NCI-H2196 treated with DMSO at 0.1 percent for 48 hours (cell line): ENCODE measurements around the gene SQOR.
"Not testable (repeated sequence)": the region's sequence is repeated elsewhere in the genome, so short reads cannot be mapped to it uniquely, and the experiment has no call there.

ENCODE experiments used
- DNase-seq: peaks from one replicate; lab custom pipeline; 2025; ENCODE audit not compliant: unreplicated experiment; lab: John Stamatoyannopoulos, UW

The SQOR gene

DNA sequence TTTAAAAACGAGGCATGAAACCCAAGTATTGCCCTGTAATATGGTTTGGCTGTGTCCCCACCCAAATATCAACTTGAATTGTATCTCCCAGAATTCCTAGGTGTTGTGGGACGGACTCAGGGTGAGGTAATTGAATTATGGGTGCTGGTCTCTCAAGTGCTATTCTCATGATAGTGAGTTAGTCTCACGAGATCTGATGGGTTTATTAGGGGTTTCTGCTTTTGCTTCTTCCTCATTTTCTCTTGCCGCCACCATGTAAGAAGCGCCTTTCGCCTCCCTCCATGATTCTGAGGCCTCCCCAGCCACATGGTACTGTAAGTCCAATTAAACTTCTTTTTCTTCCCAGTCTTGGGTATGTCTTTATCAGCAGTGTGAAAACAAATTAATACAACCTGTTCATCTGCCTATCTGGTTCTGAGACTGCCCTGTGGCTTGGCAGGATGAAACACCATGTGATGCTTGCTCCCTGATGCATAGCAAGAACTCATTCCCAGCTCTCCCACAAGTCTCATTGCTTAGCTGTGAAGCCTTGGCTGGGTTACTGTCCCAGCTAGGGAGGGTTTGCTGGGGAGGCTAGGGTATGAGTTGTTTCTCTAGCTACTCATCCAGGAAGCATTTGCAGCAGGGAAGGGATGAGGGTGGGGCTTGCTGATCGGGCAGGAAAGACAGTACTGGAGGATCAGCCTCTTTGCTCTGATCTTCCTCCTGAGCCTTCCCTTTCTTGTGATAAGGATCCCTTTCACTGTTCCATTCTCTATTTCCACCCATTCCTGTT, 3.7 kb upstream of the SQOR start:
- no peak for DNase-seq

DNA sequence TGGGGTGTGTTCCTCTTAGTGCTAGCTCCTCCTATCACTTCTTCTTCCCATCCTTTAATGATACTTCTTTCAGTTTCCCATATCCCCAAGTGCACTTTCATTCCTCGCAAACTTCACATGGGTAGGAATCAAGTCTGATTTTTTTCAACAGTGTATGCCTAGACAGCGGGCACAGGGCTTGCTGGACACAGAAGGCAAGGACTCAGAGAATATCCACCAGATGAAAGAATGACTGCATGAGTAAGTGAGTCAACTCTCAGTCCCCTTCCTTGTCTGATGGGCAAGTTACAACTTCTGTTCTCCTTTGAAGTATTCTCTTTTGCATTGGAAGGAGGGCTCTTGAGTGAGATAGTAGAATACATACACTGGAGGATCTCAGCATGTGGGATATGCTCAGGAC, 3.1 kb upstream of the SQOR start:
- no peak for DNase-seq

DNA sequence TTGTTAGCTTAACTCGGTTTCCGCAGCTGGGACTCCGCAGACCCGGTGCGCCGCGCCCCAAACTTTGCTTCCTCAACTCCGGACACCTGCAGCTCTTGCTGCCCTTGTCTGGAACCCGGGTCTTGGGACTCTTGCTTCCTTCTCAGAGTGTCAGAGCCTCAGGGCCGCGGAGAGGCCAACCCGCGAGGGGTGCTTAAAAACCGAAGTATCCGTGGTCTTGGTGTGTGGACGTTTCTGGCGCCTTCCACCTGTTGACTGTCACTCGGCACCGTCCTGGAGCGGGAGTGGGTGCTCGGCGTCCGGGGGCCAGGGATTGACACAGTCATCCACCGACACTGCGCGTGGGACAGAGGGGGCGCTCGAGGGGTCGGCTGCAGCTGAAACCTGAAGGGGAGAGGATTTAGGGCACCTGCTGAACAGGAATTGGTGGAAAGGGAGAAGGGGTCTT, 386 bp downstream of the SQOR start:
- DNase-seq: no peak

DNA sequence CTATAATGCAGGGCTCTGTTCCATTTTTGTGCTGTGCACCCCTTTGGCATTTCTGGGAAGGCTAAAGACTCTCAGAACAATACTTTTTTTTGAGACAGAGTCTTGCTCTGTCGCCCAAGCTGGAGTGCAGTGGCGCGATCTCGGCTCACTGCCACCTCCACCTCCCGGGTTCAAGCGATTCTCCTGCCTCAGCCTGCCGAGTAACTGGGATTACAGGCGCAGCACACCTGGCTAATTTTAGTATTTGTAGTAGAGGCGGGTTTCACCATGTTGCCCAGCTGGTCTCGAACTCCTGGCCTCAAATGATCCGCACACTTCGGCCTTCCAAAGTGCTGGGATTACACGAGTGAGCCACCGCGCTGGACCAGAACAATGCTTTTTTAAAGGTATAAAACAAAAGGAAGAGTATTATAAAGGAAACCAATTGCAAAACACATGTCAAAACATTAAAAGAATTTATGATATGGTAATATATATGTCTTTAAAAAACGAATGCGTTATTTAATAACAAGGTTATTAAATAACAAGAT, 999 bp downstream of the SQOR start:
- no peak for DNase-seq

DNA sequence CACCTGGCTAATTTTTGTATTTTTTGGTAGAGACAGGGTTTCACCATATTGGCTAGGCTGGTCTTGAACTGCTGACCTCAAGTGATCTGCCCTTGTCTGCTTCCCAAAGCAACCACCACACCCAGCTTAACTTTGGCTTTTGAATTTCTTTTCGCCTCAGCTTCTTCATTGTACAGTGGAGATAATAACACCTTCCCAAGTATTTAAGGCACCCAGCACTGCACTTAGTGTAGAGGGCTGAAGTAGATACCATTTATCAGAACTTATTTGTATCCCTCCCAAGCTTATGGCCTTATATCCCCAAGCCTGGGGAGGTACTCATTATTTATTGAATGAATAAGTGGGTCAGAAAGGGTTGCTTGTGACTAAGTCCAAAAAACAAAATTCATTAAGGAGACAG, 2.3 kb downstream of the SQOR start:
- no peak for DNase-seq

DNA sequence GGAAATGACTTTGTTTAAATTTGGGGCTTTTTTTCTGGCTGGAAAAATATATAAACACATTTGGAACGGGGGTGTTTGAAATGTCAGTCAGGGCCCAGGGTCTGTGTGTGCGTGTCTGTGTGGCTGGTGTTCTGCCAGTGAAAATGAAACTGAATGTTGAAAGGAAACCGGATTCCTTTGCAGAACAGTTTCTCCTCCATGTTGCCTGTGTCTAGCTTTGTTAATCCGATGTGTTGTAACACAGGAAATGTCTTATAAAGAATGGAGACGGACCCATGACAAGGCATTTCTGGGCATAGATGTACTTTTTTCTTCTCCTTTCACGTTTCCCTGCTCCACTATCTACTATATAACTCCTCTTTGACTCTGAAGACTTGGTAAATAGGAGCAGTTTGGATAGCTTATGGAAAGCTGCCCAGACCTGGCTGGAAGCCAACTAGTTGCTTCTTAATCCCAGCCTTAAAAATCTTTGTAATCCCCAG, 2.8 kb downstream of the SQOR start:
- no peak for DNase-seq

DNA sequence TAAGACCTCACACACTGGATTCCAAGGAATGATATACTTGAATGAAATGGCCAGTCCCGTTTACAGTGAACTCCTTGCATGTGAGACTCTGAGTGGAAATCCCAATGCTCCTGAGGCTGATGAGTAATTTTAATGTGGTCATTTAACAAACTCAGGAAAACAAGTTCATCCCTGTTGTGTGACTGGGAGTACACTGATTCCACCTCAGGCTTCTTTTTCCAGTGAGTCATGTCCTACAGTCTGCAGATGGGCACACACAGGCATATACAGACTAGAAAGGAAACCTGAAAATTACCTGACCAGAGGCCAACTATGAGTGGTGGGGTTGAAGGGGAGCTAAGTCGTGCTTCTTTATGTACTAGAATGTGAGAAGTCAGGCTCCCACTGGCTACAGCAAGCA, 5.8 kb downstream of the SQOR start:
- DNase-seq: no peak

DNA sequence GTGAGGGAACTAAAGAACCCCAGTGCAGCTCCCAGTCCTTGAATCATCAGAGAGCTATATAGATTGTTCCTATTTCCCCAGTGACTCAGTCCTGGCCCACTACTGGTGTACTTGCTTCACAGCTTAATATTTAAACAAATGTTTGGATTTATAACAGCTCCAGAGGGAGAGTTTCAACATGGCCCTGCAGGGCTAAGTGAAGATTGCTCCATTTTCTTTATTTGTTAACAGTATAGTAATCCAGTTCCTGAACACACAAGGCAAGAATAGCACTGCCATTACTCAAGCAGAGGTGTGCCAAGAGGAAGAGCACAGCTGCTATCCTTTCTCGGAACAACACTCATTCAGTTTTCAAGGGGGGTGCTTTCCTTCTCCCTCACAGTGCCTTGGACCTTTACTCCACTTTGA, 6.5 kb downstream of the SQOR start:
- DNase-seq: no peak

DNA sequence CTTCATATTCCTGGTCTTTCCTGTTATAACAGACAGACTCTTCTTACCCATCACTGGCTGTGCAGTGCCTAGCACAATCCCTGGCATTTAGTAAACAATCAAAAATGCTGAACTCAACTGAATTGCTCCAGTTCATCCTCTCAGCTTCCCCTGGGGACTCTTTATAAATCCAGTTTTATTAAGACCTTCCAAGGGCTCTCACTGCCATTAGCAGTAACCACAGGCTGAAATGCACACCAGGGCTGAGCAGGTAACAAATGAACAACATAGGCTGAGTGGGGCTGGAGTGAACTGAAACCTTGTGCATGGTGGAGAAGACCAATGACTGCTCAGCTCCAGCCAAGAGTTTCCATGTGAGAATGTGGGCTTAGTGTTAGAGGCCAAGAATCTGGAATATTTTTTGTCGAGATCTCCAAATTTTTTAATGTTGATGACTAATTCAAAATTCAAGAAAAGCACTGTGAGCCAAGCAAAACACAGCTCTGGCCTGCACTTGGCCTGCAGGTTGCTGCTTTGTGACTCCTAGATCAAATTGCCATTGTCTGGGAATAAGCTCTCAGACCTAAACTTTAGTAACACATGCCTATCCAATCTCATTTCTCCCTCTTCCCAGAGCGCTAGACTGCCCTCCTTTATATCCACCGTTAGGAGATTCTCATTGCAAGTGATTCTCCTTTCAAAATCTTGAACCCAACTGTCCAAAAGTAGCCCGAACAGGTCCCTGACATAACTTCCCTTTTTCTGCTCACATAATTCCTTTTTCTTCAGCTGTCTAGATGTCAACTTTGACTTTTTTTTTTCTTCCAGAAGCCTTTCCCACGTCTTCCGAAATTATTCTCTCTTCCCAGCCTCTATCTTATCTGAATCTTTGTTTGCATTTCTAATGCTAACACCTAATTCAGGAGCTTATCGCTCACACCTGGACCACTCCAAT, 7.4 kb downstream of the SQOR start:
- DNase-seq: no peak

DNA sequence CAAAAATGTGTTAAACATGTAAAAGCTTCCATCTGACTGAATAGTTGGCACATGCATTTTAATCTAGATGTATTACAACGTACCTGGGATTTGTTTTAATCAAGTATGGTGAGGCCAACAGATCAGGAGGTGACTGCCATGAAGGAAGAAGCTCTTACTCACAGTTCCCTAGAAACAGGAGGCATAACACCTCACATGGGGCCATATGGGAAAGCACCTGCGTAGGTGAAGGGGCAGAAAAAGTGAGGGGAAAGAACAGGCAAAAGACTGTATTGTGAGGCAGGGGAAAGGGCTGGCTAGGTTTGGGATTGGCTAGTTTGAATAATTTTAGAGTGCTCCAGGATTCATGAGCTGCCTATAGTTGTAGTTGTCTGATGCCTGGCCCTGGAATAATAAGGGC, 9.6 kb downstream of the SQOR start:
- DNase-seq: no peak

DNA sequence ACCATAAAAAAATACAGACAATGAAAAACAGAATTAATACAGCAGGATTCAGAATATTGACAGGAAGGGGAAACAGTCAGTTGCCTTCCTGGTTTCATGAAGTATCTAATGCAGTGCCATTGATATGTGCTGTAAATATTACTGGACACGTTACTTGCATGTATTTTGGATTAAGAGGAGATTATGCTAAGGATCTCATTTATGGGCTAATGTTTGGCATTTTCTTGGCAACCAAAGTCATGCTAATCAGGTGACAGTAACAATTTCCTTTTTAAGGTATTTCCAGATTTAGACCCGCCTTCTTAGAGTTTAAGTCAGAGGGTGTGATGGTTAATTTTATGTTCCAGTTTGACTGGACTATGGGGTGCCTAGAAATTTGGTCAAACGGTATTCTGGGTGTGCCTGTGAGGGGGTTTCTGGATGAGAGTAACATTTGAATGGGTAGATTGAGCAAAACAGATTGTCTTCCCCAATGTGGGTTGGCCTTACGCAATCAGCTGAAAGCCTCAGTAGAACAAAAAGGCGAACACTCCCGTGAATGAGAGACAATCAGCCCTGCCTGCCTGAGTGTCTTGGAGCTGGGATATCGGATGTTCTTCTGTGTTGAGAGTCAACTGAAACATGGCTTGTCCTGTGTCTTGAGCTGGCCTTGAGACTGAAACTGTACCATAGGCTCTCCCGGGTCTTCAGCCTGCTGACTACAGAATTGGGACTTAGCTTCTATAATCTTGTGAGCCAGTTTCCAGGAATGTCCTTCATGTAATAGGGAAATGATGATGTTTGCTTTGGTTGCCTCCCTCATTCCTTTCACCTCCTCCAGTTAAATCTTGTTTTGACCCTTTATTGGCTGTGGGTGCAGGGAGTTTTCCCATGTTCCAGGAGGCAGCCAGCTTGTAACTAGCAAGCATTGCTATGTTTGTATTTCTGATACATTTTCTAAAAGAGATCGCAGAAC, 10.5 kb downstream of the SQOR start:
- no peak for DNase-seq

DNA sequence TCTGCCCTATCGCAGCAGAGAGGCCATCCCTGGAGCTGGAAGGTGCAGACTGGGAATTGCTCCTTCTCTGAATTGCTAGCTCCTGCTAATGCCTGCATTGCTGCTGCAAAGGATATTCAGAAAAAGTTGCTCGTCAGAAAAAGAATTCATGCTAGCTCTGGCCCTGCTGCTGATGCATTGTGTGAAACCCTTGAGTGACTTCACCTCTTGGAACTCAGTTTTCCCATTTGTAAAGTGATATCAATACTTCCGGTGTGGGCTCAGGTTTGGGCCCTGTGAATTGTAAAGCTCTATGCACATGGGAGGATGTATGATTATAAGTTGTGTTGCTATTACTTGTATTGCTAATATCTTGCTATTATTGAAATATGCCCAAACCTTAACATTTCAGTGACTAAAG, 11.4 kb downstream of the SQOR start:
- DNase-seq: no peak

DNA sequence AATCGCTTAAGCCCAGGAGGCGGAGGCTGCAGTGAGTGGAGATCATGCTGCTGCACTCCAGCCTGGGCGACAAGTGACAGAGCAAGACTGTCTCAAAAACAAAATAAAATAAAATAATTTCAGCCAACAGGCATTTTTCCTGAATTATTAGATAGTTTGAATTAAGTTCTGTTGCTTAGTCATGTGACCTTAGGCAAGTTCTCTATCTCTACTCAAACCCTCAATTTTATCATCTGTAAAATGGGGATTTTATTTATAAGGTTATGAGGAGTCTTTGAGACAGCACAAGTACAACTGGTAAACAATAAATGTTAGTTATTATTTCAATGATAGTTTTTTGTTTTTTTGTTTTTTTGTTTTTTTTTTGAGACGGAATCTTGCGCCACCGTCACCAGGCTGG, 13.0 kb downstream of the SQOR start:
- no peak for DNase-seq

DNA sequence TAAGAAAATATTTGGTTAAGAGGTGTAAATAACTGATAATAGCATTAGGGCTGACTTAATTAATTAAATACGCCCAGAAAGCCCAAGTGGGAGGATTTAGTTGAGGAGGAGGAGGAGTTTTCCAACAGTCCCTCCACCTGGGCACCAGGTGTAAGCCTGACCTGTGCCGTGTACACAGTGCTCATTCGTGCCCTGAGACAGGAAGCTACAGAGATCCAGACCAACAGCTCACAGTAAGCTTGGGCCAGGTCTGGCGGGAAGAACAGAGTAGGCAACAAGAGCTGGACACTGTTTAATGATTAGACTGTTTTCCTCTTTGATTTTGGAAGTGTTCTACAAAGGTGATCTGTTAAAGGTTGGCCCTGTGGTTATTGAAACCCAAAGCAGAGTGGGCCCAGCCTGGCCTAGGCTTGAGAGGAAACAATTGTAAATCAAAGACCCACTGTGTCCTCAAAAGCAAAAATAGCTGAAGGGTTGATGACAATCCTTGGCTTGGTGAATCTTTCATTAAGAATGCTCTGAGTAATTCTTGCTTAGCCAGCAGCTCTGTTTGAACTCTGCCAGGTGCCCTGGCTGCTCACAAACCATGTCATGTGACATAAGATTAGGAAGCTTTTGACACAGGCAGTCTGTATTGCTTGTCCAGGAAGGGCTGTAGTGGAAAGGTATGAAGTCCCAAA, 13.8 kb downstream of the SQOR start:
- DNase-seq: no peak

DNA sequence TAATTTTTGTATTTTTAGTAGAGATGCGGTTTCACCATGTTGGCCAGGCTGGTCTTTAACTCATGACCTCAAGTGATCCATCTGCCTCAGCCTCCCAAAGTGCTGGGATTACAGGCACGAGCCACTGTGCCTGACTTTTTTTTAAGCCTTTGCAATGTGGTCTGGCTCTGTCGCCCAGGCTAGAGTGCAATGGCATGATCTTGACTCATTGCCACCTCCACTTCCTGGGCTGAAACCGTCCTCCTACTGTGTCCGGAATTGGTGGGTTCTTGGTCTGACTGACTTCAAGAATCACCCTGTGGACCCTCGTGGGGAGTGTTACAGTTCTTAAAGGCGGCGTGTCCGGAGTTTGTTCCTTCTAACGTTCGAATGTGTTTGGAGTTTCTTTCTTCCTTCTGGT, 15.2 kb downstream of the SQOR start:
- DNase-seq: not testable (repeated sequence)

DNA sequence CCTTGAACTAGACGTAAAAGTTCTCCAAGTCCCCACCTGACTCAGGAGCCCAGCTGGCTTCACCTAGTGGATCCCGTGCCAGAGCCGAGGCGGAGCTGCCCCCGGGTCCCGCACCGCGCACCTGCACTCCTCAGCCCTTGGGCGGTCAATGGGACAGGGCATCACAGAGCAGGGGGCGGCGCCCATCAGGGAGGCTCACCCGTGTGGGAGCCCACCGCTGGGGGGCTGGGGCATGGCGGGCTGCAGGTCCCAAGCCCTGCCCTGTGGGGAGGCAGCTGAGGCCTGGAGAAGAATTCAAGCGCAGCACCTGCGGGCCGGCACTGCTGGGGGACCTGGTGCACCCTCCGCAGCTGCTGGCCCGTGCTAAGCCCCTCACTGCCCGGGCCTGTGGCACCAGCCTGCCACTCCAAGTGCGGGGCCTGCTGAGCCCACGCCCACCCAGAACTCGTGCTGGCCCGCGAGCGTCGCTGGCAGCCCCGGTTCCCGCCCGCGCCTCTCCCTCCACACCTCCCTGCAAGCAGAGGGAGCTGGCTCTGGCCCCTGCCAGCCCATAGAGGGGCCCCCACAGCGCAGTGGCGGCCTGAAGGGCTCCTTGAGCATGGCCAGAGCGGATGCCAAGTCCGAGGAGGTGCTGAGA, 16.2 kb downstream of the SQOR start:
- no peak for DNase-seq

DNA sequence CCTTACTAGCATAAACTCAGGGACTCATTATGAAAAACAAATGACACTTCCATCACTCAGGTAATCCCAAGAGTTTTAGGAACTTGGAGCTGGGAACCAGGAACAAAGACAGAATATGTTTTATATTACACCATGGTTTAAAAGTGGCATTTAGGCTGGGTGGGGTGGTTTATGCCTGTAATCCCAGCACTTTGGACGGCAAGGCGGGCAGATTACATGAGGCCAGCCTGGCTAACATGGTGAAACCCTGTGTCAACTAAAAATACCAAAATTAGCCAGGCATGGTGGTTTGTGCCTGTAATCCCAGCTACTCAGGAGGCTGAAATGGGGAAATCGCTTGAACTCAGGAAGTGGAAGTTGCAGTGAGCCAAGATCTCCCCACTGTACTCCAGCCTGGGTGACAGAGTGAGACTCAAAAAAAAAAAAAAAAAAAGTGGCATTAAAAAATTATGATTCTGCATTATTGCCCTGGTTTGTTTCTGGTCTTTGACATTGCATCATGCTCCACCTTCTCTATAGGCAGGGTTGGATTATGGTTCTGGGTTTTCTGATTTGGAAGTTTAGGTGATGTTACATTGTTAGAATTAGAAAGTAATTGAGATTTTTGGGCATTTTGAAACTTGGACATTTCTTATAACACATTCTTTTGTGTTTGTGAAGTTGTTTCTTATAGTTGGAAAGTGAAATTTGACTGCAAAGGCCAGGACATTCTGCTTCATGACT, 19.0 kb downstream of the SQOR start:
- DNase-seq: no peak

DNA sequence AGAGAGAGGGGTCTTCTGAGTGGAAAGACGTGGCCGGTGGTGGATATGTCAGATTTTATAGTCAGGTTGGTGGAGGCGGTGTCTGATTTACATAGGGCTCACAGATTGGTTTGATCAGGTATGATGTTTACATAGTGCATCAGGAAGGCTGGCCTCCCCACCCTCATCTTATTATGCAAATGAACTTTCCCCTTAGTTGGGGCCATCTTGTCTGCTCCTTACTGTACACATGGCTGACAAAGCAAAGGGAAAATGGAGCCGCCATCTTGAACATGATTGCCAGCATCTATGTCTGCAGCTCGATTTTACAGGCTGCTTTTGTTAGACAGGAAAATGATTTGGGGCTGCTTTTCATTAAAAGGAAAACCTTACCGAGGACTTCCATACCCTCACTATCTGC, 19.9 kb downstream of the SQOR start:
- DNase-seq: no peak

DNA sequence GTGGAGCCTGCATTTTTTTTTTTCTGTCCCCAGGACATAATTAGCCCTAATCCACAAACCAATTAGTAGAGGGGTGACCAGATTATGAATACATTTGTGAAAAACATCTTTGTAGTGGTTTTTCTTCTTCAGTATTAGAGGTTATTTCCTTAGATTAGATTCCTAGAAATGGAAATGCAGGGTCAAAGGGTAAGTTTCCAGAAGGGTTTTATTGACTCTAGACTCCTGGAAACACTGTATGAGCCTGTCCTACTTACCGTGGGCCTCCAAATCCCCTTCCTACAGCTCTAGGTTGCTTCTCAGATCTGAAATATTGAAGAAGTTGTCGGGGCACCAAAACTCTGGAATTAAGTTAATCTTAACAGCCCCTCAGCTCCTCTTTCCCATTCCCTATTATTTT, 22.4 kb downstream of the SQOR start:
- no peak for DNase-seq
